GM23338 (cell line): ENCODE data around the gene FOXD2. TPM values are rescaled to one million over a fixed set of nuclear protein-coding genes. Genes with fewer than 3 reads are reported as not detected.

Source experiments
- ATAC-seq: fragments of 200-7000 bp; cut with Tn5 transposase; 3 replicates; pipeline ENCODE4 v1.9.1; 2020
- DNase-seq: peaks from one replicate; pipeline ENCODE4 v3.0.0-alpha.2; 2015; ENCODE audit warnings: low spot score
- H2AFZ ChIP-seq: fragments of 200-600 bp; sonication (generic); 2 replicates; pipeline ENCODE4 v1.8.0; 2016; ENCODE audit warnings: antibody characterized with exemption, mild to moderate bottlenecking, moderate library complexity
- H3F3A ChIP-seq: fragments of 200-600 bp; sonication (generic); replicated peaks from 2 replicates; pipeline ENCODE4 v1.8.0; 2017; ENCODE audit warnings: antibody characterized with exemption, mixed run types, low read depth
- H3K27ac ChIP-seq: fragments of 200-600 bp; sonication (generic); 2 replicates; pipeline ENCODE4 v1.6.1; 2016; ENCODE audit warnings: low read depth
- H3K27me3 ChIP-seq: fragments of 200-600 bp; sonication (generic); 2 replicates; pipeline ENCODE4 v1.8.0; 2016; ENCODE audit warnings: mild to moderate bottlenecking, mixed run types, moderate library complexity; ENCODE audit not compliant: insufficient read depth
- H3K36me3 ChIP-seq: fragments of 200-600 bp; sonication (generic); 2 replicates; pipeline ENCODE4 v1.8.0; 2016; ENCODE audit warnings: mild to moderate bottlenecking; ENCODE audit not compliant: insufficient read depth
- H3K4me1 ChIP-seq: fragments of 200-600 bp; sonication (generic); 2 replicates; pipeline ENCODE4 v1.8.0; 2016; ENCODE audit warnings: mild to moderate bottlenecking, moderate library complexity; ENCODE audit not compliant: insufficient read depth
- H3K4me2 ChIP-seq: fragments of 200-600 bp; sonication (generic); 2 replicates; pipeline ENCODE4 v1.7.1; 2017; ENCODE audit warnings: mixed run types
- H3K4me3 ChIP-seq: fragments of 200-600 bp; sonication (generic); 2 replicates; pipeline ENCODE4 v1.6.1; 2016; ENCODE audit warnings: mixed run types
- H3K79me2 ChIP-seq: fragments of 200-600 bp; sonication (generic); replicated peaks from 2 replicates; pipeline ENCODE4 v1.8.0; 2017; ENCODE audit warnings: mild to moderate bottlenecking; ENCODE audit not compliant: insufficient read depth
- H3K9me2 ChIP-seq: fragments of 200-600 bp; sonication (generic); 2 replicates; pipeline ENCODE4 v1.8.0; 2017; ENCODE audit not compliant: insufficient read depth
- H4K20me1 ChIP-seq: fragments of 200-600 bp; sonication (generic); replicated peaks from 2 replicates; pipeline ENCODE4 v1.8.0; 2017; ENCODE audit warnings: mild to moderate bottlenecking; ENCODE audit not compliant: insufficient read depth
- H3K27ac Mint-ChIP-seq: 2 replicates; pipeline ENCODE4 v1.8.0; 2020; ENCODE audit warnings: inconsistent platforms, mild to moderate bottlenecking, moderate library complexity, mixed read lengths
- H3K27me3 Mint-ChIP-seq: 3 replicates; pipeline ENCODE4 v1.8.0; 2022; ENCODE audit warnings: low read depth, mild to moderate bottlenecking, moderate library complexity, mixed read lengths, inconsistent platforms; ENCODE audit not compliant: insufficient read depth, poor library complexity
- H3K36me3 Mint-ChIP-seq: 3 replicates; pipeline ENCODE4 v1.8.0; 2021; ENCODE audit warnings: low read depth, mild to moderate bottlenecking, inconsistent platforms, moderate library complexity, mixed read lengths
- H3K4me1 Mint-ChIP-seq: 3 replicates; pipeline ENCODE4 v1.8.0; 2020; ENCODE audit warnings: mild to moderate bottlenecking, inconsistent platforms, mixed read lengths
- H3K4me3 Mint-ChIP-seq: 3 replicates; pipeline ENCODE4 v1.8.0; 2021; ENCODE audit warnings: moderate library complexity, mild to moderate bottlenecking, inconsistent platforms, mixed read lengths
- H3K9me3 Mint-ChIP-seq: 3 replicates; pipeline ENCODE4 v1.8.0; 2020; ENCODE audit warnings: moderate library complexity, mild to moderate bottlenecking, inconsistent platforms, mixed read lengths
- CTCF ChIP-seq, 2 experiments: fragments of 200-600 bp in 1 of 2; sonication (generic) in 1 of 2; conservative IDR thresholded peaks; 2 replicates each; pipeline versions ENCODE4 v1.5.1 to v1.6.1; 2016 to 2017; ENCODE audit warnings: antibody characterized with exemption in 2 of 2, low read depth in 2 of 2, mild to moderate bottlenecking in 2 of 2, moderate library complexity in 1 of 2
- ETS1 ChIP-seq: IDR thresholded peaks from 2 replicates; pipeline ENCODE4 v1.6.1; 2016; ENCODE audit warnings: antibody characterized with exemption
- EZH2 ChIP-seq: fragments of 200-600 bp; sonication (generic); IDR thresholded peaks from one replicate; pipeline ENCODE4 v1.8.0; 2017; ENCODE audit warnings: antibody characterized with exemption, mild to moderate bottlenecking, low read depth; ENCODE audit not compliant: unreplicated experiment
- EZH2phosphoT487 ChIP-seq: fragments of 200-600 bp; sonication (generic); IDR thresholded peaks from one replicate; pipeline ENCODE4 v1.8.1; 2018; ENCODE audit warnings: antibody characterized with exemption; ENCODE audit not compliant: unreplicated experiment
- NANOG ChIP-seq: IDR thresholded peaks from 2 replicates; pipeline ENCODE4 v1.6.1; 2016; ENCODE audit warnings: antibody characterized with exemption, borderline replicate concordance
- REST ChIP-seq: IDR thresholded peaks from one replicate; pipeline ENCODE4 v1.6.1; 2018; ENCODE audit warnings: antibody characterized with exemption; ENCODE audit not compliant: unreplicated experiment
- ZNF331 ChIP-seq: fragments of 250-450 bp; sonication (Bioruptor Pico); IDR thresholded peaks from 2 replicates; pipeline ENCODE4 v1.5.0; 2020; ENCODE audit warnings: low read depth, mild to moderate bottlenecking, moderate library complexity
- ZNF462 ChIP-seq: fragments of 250-450 bp; sonication (Bioruptor Pico); IDR thresholded peaks from 2 replicates; pipeline ENCODE4 v1.5.0; 2020; ENCODE audit warnings: mild to moderate bottlenecking, moderate library complexity
- polyA plus RNA-seq: library from polyadenylated mRNA; unstranded; fragments of >200 nt; fragmentation: Nextera tagmentation; extraction: Ambion mirVana; gene quantifications from 2 replicates; pipeline ENCODE4 v1.2.1, GENCODE V29; 2016
- total RNA-seq: library from RNA; depleted of rRNA; stranded (reverse); fragments of >200 nt; shearing (Covaris generic); gene quantifications from 2 replicates; pipeline ENCODE4 v1.2.3, GENCODE V29; 2014

FOXD2 gene
- total and polyA plus RNA-seq, 2 experiments from 2014 or later = 0.28 TPM; not detected in 1

GRCh38 chr1:47396671-47397196 is 41.1 kb upstream of the FOXD2 start:
- no peak for ATAC-seq
- Mint-ChIP-seq H3K9me3 (no peaks in the 10 kb centered on the region), H3K27ac (no peak overlapping the region), H3K4me1 (no peaks in the 10 kb centered on the region), H3K36me3 (no peaks in the 10 kb centered on the region), H3K27me3 (peaks cover 3% of the 10 kb centered on the region), H3K4me3 (no peak overlapping the region)
- Histone ChIP-seq H3K9me2 (no peaks in the 10 kb centered on the region), H3K79me2 (no peaks in the 10 kb centered on the region), H2AFZ (no peak overlapping the region), H3K4me2 (no peak overlapping the region), H3K36me3 (no peaks in the 10 kb centered on the region), H3K27me3 (no peaks in the 10 kb centered on the region), H3K4me3 (no peak overlapping the region), H3K27ac (no peak overlapping the region), H3K4me1 (no peaks in the 10 kb centered on the region), H4K20me1 (no peaks in the 10 kb centered on the region), H3F3A (no peaks in the 10 kb centered on the region)
- DNase-seq = no peak
- TF ChIP-seq ZNF331 = no peak
- TF ChIP-seq ETS1 = no peak

GRCh38 chr1:47399138-47399845 is 38.6 kb upstream of the FOXD2 start:
- H3K27me3 ChIP-seq = no peaks in the 10 kb centered on the region
- H3K36me3 ChIP-seq = no peaks in the 10 kb centered on the region
- no peaks in the 10 kb centered on the region for H3K79me2 ChIP-seq
- H2AFZ ChIP-seq = no peak overlapping the region
- H3K4me3 ChIP-seq = no peak overlapping the region
- no peaks in the 10 kb centered on the region for H3K36me3 Mint-ChIP-seq
- H3K4me2 ChIP-seq = no peak overlapping the region
- H3K9me3 Mint-ChIP-seq = no peaks in the 10 kb centered on the region
- no peak for DNase-seq
- peaks cover 4% of the 10 kb centered on the region for H3K27me3 Mint-ChIP-seq
- H3K27ac ChIP-seq = no peak overlapping the region
- no peaks in the 10 kb centered on the region for H3K4me1 ChIP-seq
- no peaks in the 10 kb centered on the region for H3F3A ChIP-seq
- no peaks in the 10 kb centered on the region for H3K9me2 ChIP-seq
- H4K20me1 ChIP-seq = no peaks in the 10 kb centered on the region
- H3K4me1 Mint-ChIP-seq = no peaks in the 10 kb centered on the region
- ATAC-seq = no peak
- no peak overlapping the region for H3K27ac Mint-ChIP-seq
- H3K4me3 Mint-ChIP-seq = no peak overlapping the region
- TF ChIP-seq ZNF462 (no peak), CTCF (conservative IDR thresholded peaks at IDR 0.05; ENCODE audit: low read depth in 2 of 2) (no peak), NANOG (no peak), REST (no peak), ZNF331 (no peak), EZH2phosphoT487 (no peak), EZH2 (no peak)
